RPMI7951 (cell line): Measurements from ENCODE around the gene C11orf52. TPM values are rescaled to one million over a fixed set of nuclear protein-coding genes. Genes with fewer than 3 reads are reported as not detected.

Experiments used
- DNase-seq: peaks from one replicate; pipeline ENCODE4 v3.0.0-alpha.2; 2012; ENCODE audit warnings: low read depth
- total RNA-seq: library from RNA; depleted of rRNA; stranded (reverse); fragments of >200 nt; shearing (Covaris generic); gene quantifications from 2 replicates; pipeline ENCODE4 v1.2.3, GENCODE V29; 2014

C11orf52 gene
- total RNA-seq, 1 experiment from 2014 or later = not detected

DNA sequence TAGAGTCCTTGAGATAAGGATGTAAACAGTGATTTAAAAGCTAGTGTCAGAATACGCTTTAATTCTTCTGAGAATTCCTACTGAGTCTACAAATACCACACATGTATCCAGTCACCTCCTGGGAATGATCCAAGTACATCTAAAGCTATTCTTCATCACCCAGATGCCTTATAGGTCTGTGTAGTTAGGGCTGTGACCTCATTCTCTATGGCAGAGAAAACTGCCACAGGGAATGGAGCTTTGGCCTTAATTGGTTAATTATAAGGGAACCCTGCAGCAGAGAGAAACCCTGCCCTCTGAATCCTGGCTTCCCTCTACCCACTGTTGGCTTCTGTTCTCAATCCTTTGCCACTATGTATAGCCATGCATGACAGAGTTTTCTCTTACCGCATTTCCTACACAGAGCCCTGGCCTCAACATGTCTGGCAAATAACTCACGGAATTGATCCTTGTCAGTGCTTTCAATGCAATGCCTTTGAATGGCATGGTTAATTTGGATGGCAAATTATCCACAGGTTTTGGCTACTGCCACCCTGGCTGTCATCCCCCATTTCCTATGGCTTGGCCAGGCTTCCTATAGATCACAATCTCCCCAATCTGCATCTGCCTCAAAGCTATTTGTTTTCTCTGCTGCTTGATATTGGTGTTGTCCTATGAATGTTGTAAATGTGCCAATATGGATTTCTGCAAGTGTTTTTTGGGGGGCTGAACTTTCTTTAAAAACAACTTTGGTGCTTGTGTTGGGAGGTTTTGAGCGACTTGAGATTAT lies 21.3 kb downstream of the C11orf52 start:
- DNase-seq = peak; percentile 96

DNA sequence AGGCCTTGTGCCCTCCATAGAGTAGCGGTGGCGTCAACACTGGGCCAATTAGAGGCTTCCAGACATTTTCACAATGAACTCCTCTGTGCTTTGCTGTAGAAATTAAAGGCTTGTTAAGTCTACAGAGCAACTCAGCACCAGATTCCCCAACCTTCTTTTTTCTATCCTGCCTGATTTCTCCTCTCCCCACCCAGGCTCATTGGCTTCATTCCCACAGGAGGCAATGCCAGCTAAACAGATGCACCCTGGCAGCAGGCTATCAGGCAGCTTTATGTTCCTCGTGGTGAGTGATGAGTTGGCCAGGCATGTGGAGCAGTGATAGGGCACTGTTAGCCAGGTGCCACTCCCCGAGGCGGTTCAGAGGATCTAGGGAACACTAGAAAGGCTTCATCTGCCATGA lies 23.2 kb downstream of the C11orf52 start:
- DNase-seq = peak; percentile 80

DNA sequence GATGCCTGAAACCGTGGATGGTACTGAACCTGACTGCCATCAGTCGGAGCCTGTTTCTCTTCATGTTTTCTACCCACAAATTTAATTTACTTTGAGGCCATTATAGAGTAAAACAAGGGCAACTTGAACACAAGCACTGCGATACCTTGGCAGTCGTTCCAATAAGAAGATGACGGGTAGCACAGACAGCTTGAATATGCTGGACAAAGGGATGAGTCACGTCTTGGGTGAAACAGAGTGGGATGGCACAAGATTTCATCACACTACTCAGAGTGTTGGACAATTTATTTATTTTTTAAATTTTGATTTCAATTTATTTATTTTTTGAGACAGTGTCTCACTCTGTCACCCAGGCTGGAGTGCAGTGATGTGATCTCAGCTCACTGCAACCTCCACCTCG lies 24.1 kb downstream of the C11orf52 start:
- DNase-seq = peak; percentile 84

DNA sequence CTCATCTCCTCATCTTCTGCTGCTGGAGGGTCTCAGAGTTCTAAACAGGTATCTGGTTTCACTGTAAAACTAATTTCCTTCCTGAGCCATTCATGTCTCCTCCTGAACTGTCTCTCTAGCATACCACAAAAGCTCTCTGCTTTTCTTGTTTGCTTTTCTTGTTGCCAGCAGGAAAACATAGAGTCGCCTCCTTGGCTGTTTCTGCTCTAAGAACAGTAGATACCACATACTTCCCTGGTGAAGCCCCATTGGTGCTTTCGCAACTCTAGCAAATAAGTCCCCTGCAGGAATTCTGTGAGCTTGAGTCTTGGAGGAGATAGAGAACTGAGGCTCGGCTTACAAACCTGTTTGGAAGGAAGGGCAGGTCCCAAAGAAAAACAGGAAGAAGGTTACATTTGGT lies 25.4 kb downstream of the C11orf52 start:
- peak; percentile 59 for DNase-seq

DNA sequence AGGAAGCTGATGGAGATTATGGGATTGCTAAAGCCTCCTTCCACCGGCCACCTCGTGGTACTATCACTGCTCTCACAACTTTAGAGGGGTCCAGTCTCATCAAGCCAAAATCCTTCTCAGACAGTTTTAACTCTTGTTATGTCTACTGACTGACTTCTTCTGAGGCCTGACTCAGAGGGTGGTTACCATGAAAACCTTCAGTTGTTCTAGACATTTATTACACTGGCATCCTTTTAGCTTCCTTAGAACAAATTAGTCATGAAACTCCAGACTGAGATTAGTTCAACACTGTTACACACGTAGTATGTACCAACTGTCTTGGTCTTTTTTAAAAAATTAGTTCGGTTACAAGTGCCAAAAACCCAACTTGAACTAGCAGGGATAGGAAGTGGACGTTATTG lies 25.9 kb downstream of the C11orf52 start:
- peak; percentile 91 for DNase-seq

DNA sequence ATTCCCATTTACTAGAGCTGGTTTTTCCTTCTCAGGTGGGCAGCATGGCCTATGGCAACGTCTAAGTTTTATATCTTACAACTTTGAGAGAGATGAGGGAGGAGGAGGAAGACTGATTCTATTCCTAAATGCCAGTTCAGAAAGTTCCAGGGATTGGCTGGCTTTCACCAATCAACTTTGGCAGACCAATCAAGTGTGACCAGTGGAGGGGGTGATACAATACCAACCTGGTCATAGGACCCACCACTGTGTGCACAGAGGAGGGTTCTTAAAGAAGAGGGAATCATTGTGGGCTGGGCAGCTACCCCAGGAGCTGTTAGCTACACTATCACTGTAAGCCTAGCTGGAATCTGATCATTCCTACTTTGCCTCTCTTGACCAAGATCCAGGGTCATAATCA lies 26.5 kb downstream of the C11orf52 start:
- peak; percentile 51 for DNase-seq

DNA sequence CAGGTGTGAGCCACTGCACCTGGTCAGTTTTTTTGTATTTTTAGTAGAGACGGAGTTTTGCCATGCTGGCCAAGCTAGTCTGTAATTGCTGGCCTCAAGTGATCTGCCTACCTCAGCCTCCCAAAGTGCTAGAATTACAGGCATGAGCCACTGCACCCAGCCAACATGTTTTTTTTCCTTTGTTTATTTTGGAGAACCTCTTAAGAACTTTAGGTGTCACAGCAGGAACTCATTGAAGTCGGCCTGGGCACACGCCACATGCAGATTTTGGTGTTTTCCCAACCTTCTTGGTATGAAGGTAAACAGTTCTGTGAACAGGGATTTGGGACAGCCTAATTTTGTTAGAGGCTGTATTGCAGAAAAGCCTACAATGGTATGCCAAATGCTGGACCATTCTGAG lies 27.8 kb downstream of the C11orf52 start:
- no peak for DNase-seq

DNA sequence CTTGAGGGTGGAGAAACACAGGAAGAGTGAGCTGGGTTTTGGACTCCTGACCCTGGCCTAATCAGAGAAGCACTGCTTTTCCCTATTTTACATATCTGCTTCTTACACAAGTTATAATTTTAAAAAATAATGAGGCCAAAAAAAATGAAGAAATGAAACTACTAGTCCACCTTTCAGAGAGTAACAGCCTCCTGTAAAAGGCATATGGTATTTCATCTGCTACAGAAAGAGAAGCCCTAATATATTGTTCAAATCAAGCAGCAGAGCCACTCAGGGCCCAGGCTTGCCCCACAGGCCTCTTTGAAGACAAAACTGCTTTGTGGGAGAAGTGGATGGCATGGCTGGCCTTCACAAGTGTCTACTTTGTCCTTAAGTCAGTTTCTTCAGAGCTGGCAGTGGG lies 28.4 kb downstream of the C11orf52 start:
- DNase-seq = no peak

DNA sequence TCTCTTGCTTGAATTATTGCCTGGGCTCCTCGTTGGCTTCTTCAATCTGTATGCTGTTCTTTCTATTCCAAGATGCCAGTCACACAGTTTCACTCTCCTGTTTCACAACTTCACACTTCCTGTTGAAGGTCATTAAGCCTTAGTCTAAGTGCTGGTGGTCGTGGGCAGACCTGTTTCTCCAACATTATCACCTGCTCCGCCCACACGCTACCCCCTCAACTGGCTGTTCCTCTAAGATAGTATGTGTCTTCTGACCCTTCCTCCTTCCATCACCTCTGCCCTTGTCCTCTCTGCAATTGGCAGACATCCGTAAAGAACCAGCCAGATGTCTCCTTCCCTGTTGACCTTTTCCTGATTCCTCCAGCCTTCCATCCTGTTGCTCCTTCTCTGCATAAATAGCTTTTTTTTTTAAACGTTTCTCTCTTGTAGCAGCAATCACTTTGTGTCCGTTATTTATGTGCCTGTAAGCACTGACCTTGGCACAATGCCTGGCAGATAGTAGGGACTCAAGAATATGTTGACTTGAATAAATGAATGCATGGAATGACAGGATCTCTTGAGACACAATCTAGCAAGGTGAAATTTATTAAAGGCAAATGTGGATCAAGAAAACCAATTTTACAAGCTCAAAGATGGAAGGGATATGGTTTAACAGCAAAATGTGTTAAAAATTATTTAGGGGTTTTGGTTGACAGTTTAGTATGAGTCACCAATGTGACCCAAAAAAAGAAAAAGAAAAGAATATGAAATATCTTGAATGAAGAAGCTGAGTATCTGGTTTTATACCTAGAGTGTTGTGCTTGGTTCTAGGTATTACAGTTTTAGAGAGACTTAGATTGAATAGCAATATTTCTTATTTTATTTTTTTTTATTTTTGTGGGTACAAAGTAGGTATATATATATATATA lies 31.1 kb downstream of the C11orf52 start:
- DNase-seq = no peak

DNA sequence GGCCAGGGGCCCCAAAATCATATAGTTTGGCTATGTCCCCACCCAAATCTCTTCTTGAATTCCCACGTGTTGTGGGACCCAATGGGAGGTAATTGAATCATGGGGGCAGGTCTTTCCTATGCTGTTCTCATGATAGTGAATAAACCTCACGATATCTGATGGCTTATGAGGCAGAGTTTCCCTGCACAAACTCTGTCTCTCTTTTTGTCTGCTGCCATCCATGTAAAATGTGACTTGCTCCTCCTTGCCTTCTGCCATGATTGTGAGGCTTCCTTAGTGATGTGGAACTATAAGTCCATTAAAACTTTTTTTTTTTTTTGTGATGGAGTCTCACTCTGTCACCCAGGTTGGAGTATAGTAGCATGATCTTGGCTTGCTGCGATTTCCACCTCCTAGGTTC lies 32.9 kb downstream of the C11orf52 start:
- DNase-seq = no peak

DNA sequence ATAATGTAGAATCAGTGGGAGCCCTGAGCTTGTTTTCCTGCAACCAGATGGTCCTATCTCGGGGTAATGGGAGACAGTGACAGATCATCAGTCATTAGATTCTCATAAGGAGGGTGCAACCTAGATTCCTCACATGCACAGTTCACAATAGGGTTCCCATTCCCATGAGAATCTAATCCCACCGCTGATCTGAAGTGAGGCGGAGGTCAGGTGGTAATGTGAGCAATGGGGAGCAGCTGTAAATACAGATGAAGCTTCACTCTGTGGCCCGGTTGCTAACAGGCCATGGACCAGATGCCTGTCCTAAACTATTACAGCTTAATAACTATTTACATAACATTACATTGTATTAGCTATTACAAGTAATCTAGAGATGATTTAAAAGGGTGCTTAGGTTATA lies 35.4 kb downstream of the C11orf52 start:
- DNase-seq = no peak

DNA sequence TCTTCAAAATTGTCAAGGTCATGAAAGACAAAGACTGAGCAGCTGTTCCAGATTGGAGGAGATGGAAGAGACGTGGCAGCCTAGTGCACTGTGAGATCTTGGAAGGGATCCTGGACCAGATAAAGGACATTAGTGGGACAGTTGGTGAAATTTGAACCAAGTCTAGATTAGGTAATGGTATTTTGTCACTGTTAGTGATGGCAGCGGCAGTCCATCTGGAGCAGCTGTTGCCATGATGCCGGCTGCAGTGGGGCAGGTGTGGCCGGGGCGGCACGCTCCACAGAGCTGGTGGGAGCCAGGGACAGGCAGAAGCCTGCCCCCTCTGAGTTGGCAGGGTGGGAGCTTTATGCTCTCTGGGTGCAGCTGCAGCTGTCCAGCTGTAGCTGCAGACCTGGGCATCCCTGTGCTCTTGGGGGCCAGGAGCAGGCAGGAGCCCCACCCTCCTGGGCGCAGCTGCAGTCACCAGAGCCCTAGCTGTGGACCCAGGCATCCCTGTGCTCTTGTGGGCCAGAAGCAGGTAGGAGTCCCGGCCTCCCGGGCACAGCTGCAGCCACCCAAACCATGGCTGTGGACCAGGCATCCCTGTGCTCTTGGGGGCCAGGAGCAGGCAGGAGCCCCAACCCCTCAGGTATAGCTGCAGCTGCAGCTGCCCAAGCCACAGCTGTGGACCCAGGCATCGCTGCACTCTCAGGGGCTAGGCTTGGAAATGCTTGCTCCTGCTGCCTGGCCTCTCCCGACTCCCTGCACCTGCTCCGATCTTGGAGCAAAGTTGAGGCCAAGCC lies 39.1 kb downstream of the C11orf52 start:
- no peak for DNase-seq

DNA sequence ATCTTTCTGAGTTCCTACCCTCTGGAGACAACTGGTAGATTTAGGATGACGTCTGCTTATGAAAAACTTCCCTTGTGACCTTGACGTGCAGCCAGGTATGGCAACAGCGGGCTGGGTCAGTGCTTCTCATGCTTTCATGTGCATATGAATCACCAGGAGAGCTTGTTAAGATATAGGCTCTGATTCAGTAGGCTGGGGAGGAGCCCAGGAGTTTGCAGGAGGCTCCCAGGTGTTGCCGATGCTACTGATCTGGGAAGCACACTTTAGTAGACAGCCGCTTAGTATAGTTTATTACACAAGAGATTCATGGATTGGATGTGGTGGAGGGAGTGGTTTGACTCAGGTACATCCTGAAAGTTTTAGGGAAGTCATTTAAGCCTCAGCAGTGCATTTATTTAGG lies 42.2 kb downstream of the C11orf52 start:
- no peak for DNase-seq

DNA sequence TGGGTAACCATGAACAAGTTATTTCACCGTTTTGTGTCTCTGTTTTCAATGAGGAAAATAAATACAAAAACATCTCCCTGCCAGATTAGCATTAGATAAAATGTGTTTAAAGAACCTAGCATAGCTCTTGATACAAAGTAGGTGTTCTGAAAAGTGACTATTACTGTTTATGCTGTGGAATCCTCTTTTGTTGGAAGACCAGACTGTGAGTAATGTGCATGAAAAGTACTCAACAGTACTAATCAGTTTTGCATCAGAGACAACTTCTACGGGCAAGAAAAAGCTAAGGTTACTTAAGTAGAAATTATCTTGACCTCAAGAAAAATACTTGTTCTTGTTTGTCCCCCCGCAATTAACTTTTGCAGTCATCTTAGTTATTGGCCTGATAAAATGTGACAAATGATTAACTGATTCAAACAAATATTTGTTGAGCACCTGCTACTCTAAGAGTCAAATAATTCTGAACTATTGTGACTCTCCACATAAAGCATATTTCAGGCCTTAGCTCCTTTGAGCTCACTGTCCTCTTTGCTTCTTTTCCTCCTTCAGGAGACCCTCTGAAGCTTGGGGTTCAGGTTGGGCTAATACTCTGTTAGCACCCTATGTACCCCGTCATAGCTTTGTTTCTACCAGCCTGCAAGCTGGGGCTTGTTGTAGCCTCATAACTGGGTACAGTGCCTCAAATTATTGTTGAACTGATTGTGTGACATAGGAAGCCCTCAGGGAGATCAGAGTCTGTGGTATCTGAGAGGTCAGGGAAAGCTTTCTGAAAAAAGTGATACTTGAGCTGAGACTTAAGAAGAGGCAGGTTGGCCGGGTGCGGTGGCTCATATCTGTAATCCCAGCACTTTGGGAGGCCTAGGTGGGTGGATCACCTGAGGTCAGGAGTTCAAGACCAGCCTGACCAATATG lies 42.9 kb downstream of the C11orf52 start:
- DNase-seq = no peak

DNA sequence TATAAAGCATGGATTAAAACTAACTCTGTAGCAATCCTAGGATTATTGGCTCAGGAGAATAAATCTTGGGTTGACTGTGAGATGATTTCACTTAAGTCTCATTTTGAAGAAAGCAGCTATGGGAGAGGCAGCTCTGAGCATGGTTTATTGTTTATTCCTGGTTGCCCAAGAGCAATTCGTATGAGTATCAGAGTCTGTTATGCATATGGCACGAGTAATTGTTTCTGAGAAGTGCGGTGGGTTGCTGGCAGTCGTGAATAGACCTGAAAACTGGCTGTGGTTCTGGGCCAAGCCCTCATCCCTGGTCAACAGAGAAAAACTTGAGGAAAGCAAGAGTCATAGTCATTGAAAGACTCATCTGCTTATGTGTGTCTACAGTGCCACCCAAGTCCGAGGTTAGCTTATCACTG lies 45.2 kb downstream of the C11orf52 start:
- DNase-seq = no peak

DNA sequence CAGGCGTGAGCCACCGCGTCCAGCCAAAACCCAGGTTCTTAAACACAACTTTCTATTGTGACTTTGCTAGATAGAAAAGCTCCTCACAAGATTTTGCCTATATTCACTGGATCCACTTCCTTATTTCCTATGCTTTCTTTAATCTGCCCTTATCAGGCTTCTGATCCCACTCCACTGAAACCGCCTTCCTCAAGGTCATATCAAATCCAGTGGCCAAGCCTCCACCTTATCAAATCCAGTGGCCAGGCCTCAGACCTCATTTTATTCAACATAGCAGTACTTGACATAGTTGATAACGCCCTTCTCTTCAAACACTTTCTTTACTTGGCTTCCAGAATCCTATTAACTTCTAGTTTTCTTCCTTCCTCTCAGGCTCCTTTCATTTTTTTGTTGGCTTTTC lies 48.0 kb downstream of the C11orf52 start:
- DNase-seq = no peak

DNA sequence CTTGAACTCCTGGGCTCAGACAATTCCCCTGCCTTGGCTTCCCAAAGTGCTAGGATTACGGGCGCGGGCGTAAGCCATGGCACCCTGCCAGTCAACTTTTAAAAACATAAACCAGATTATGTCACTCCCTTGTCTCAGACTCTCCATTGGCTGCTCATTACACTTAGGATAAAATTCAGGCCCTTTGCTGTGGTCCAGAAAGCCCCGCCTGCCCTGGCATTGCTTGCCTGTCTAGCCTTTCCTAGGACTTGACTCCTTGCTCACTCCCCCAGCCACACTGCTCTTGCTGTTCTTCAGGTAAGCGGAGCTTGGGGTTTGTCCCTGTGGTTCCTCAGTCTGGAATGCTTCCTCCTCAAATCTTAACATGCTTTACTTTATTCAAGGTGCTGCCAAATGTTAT lies 48.9 kb downstream of the C11orf52 start:
- no peak for DNase-seq

DNA sequence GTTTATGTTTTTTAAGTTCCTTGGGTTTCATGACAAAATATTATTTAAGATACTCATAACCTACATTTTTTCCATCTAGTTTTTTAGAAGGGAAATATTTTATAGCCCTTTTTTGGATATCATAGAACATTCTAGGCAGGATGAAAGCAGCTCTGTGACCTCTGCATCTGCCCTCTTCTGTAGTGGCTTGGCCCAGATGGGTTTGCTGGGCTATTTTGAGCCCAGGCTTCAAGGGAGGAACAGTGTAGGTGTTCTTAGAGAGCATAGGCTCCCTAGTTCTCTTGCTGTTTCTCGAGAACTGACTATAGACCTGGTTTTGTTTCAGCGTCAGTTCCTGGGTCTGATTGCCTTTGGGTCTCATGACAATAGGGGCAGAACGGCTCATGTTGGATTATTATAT lies 50.6 kb downstream of the C11orf52 start:
- DNase-seq = no peak

DNA sequence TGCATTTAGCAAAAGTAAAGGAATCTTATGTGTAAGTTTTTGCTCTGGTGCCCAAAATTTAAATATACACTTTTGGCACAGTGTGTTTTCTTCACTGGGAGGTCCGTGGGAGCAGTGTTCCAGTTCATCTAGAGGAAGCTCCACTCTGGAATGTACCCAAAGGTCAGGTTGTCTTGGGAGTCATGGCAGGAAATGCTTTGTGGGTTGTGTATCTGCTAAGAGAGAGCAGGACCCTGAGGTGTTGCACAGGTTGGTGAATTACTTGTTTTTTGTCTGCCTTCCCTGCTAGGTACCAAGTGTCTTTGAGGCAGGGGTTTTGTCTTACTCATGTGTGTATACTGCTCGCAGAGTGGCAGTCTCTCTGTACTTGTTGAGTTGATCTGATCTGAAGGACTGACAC lies 55.7 kb downstream of the C11orf52 start:
- DNase-seq = no peak

DNA sequence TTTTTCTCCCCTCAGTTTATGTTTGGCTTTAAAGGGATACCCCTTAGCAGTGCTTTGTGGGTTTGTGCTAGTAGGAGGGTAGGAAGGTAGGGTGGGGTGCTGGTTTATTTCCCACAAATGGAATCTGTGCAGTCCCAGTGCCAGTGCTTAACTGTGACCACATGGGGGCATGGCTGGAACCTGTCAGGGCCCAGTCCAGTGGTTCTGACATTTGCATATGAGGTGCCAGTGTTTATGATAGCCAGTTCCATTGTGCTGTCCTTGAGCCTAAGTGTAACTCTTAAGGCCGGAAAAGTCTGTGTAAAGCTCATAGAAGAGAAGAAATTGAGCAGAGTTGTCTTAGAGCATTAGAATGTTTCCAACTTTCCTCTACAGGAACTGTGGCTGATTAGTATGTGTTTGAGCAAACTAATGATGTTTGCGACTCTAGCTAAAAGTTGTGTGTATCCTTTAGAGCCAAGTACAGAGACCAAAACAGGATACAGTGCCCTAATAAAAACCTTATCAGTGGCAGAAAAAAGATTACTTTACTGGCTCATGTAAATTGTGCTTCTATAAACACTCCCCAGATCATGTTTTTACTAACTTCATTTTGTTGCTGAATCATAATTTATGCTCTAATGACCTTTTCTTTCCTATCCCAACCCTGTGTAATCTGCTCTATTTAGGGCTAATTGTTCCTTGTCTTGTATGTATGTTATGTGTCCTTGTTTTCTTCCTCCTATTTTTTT lies 56.5 kb downstream of the C11orf52 start:
- DNase-seq = peak; percentile 4
